ENCODE data around the gene NCAPH2. TPM values are rescaled to one million over a fixed set of nuclear protein-coding genes. Genes with fewer than 3 reads are reported as not detected.

The NCAPH2 gene
- total and polyA plus RNA-seq, 8 donors: 41.6 to 52.9 (median 45.1) TPM

DNA sequence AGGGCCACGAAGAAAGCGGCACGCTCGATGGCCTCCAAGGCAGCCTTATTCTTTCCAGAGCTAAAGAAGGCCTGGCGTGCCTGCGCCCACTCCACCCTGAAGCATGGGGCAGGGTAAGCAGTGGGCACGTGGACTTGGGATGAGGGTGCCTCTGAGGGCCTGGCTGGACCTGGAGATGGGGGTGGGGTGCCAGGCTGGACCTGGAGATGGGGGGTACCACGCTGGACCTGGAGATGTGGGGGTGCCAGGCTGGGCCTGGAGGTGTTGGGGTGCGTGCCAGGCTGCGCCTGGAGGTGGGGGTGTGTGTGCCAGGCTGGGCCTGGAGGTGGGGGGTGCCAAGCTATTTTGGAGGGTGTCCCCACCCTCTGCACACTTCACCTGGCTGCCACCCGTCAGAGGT lies 64.9 kb downstream of the NCAPH2 start:
- Histone ChIP-seq H3K27me3 (peaks cover 0 to under 1% of the 10 kb centered on the region in 2 donors), H3K9me3 (no peaks in the 10 kb centered on the region), H3K4me3 (no peak overlapping the region), H3K27ac (no peak overlapping the region), H3K36me3 (peaks cover 0 to 62% of the 10 kb centered on the region in 2 donors), H3K4me1 (peaks cover 0 to under 1% of the 10 kb centered on the region in 2 donors)
- intact Hi-C loops (cut with DNase I): no loop called here
- no peak for ATAC-seq
- TF ChIP-seq CTCF (IDR thresholded peaks at IDR 0.05): no peak
- no peak for DNase-seq

GRCh38 chr22:50573491-50574382 lies 65.7 kb downstream of the NCAPH2 start:
- H3K27ac ChIP-seq: no peak overlapping the region
- H3K4me1 ChIP-seq: peaks cover 5 to 8% of the 10 kb centered on the region in 2 donors
- DNase-seq (no peak), ATAC-seq (no peak)
- intact Hi-C loops (cut with DNase I): no loop called here
- peaks cover 0 to 58% of the 10 kb centered on the region in 2 donors for H3K36me3 ChIP-seq
- TF ChIP-seq CTCF (IDR thresholded peaks at IDR 0.05): no peak
- H3K9me3 ChIP-seq: no peaks in the 10 kb centered on the region
- no peak overlapping the region for H3K4me3 ChIP-seq
- peaks cover 0 to 5% of the 10 kb centered on the region in 2 donors for H3K27me3 ChIP-seq

DNA sequence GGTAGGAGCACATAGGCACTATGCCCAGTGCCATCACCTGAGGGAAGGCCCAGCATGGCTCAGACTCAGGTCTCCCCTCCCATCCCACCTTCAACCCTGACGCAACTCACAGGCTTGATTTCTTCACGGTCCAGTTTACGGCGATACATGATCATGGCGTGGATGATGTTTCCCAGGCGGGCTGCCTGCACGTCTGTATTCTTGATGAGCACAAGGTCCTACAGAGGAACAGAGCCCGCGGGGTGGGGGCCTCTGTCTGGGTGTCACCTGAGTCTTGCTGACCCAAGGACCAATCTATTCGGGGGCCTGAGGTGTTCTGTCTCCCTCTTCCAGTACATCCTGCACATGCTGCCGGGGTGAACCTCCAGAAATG lies 66.3 kb downstream of the NCAPH2 start:
- Histone ChIP-seq H3K36me3 (peaks cover 0 to 57% of the 10 kb centered on the region in 2 donors), H3K9me3 (no peaks in the 10 kb centered on the region), H3K4me1 (peaks cover 5 to 12% of the 10 kb centered on the region in 2 donors), H3K27ac (no peak overlapping the region), H3K4me3 (no peak overlapping the region), H3K27me3 (peaks cover 0 to 5% of the 10 kb centered on the region in 2 donors)
- intact Hi-C loops (cut with DNase I): no loop called here
- no peak for TF ChIP-seq CTCF (IDR thresholded peaks at IDR 0.05)
- ATAC-seq (no peak), DNase-seq (no peak)

Other genes with a start within 250 kb of the NCAPH2 start
- 10 to 100 TPM; 11.6 to 14.6 TPM for gene MAPK12, start 246.5 kb upstream of the NCAPH2 start, total RNA-seq
- gene MAPK12, start 246.5 kb upstream of the NCAPH2 start, polyA plus RNA-seq (ENCODE audit: insufficient read length in 6 of 6): 10 to 100 TPM; 14.2 to 31.4 (median 23.2) TPM
- 10 to 100 TPM; 10.3 to 15.1 TPM for gene MAPK11, start 237.8 kb upstream of the NCAPH2 start, total RNA-seq
- gene MAPK11, start 237.8 kb upstream of the NCAPH2 start, polyA plus RNA-seq (ENCODE audit: insufficient read length in 6 of 6): 10 to 100 TPM; 12.9 to 21.5 (median 14.7) TPM
- 100 to 1,000 TPM; 237 to 391 TPM for gene PLXNB2, start 200.6 kb upstream of the NCAPH2 start, total RNA-seq
- gene PLXNB2, start 200.6 kb upstream of the NCAPH2 start, polyA plus RNA-seq (ENCODE audit: insufficient read length in 6 of 6): 100 to 1,000 TPM; 116 to 149 (median 137) TPM
- 1 to 10 TPM; 7.3 to 8.2 TPM for gene DENND6B, start 181.2 kb upstream of the NCAPH2 start, total RNA-seq
- 10 to 100 TPM in 5 of 6 donors, 1 to 10 TPM in 1; 9.0 to 18.8 (median 14.0) TPM for gene DENND6B, start 181.2 kb upstream of the NCAPH2 start, polyA plus RNA-seq (ENCODE audit: insufficient read length in 6 of 6)
- 10 to 100 TPM; 41.5 to 53.0 TPM for gene PPP6R2, start 164.9 kb upstream of the NCAPH2 start, total RNA-seq
- gene PPP6R2, start 164.9 kb upstream of the NCAPH2 start, polyA plus RNA-seq (ENCODE audit: insufficient read length in 6 of 6): 10 to 100 TPM; 36.9 to 60.1 (median 40.8) TPM
- 10 to 100 TPM; 57.1 to 69.9 TPM for gene SBF1, start 33.2 kb upstream of the NCAPH2 start, total RNA-seq
- 10 to 100 TPM; 31.6 to 47.4 (median 38.0) TPM for gene SBF1, start 33.2 kb upstream of the NCAPH2 start, polyA plus RNA-seq (ENCODE audit: insufficient read length in 6 of 6)
- 1 to 10 TPM; 2.2 to 3.5 TPM for gene ADM2, start 26.7 kb upstream of the NCAPH2 start, total RNA-seq
- under 1 TPM; 0.29 to 0.86 (median 0.46) TPM for gene ADM2, start 26.7 kb upstream of the NCAPH2 start, polyA plus RNA-seq (ENCODE audit: insufficient read length in 6 of 6)
- gene MIOX, start 21.4 kb upstream of the NCAPH2 start, total RNA-seq: not detected
- gene MIOX, start 21.4 kb upstream of the NCAPH2 start, polyA plus RNA-seq (ENCODE audit: insufficient read length in 6 of 6): under 1 TPM in 5 of 6 donors, not detected in 1; 0.12 to 0.27 (median 0.15) TPM
- 10 to 100 TPM; 73.1 to 76.4 TPM for gene LMF2, start 522 bp upstream of the NCAPH2 start, total RNA-seq
- 10 to 100 TPM; 32.9 to 61.2 (median 41.8) TPM for gene LMF2, start 522 bp upstream of the NCAPH2 start, polyA plus RNA-seq (ENCODE audit: insufficient read length in 6 of 6)
- 1 to 10 TPM; 2.3 to 3.1 TPM for gene SCO2, start 17.4 kb downstream of the NCAPH2 start, total RNA-seq
- 1 to 10 TPM in 5 of 6 donors, not detected in 1; 1.1 to 3.3 (median 2.1) TPM for gene SCO2, start 17.4 kb downstream of the NCAPH2 start, polyA plus RNA-seq (ENCODE audit: insufficient read length in 6 of 6)
- 100 to 1,000 TPM; 130 to 256 TPM for gene TYMP, start 21.8 kb downstream of the NCAPH2 start, total RNA-seq
- 1 to 10 TPM; 2.6 to 5.6 (median 3.0) TPM for gene TYMP, start 21.8 kb downstream of the NCAPH2 start, polyA plus RNA-seq (ENCODE audit: insufficient read length in 6 of 6)
- gene KLHDC7B, start 37.7 kb downstream of the NCAPH2 start, total RNA-seq: under 1 TPM; 0.29 to 0.73 TPM
- under 1 TPM in 3 of 6 donors, not detected in 3; 0.03 to 0.07 (median 0.06) TPM for gene KLHDC7B, start 37.7 kb downstream of the NCAPH2 start, polyA plus RNA-seq (ENCODE audit: insufficient read length in 6 of 6)
- not detected for gene SYCE3, start 54.7 kb downstream of the NCAPH2 start, total RNA-seq
- not detected for gene SYCE3, start 54.7 kb downstream of the NCAPH2 start, polyA plus RNA-seq (ENCODE audit: insufficient read length in 6 of 6)
- 10 to 100 TPM; 15.3 to 20.0 TPM for gene CPT1B, start 70.2 kb downstream of the NCAPH2 start, total RNA-seq
- 10 to 100 TPM in 5 of 6 donors, 1 to 10 TPM in 1; 9.8 to 15.5 (median 11.9) TPM for gene CPT1B, start 70.2 kb downstream of the NCAPH2 start, polyA plus RNA-seq (ENCODE audit: insufficient read length in 6 of 6)
- 10 to 100 TPM; 67.4 to 75.9 TPM for gene CHKB, start 74.6 kb downstream of the NCAPH2 start, total RNA-seq
- 10 to 100 TPM; 72.0 to 94.0 (median 88.0) TPM for gene CHKB, start 74.6 kb downstream of the NCAPH2 start, polyA plus RNA-seq (ENCODE audit: insufficient read length in 6 of 6)
- gene MAPK8IP2, start 92.6 kb downstream of the NCAPH2 start, total RNA-seq: 1 to 10 TPM; 1.4 to 2.3 TPM
- 1 to 10 TPM in 3 of 6 donors, under 1 TPM in 3; 0.66 to 1.1 (median 0.98) TPM for gene MAPK8IP2, start 92.6 kb downstream of the NCAPH2 start, polyA plus RNA-seq (ENCODE audit: insufficient read length in 6 of 6)
- 10 to 100 TPM; 46.3 to 58.0 TPM for gene ARSA, start 119.9 kb downstream of the NCAPH2 start, total RNA-seq
- gene ARSA, start 119.9 kb downstream of the NCAPH2 start, polyA plus RNA-seq (ENCODE audit: insufficient read length in 6 of 6): 10 to 100 TPM; 17.8 to 26.2 (median 19.1) TPM
- gene SHANK3, start 164.6 kb downstream of the NCAPH2 start, total RNA-seq: 10 to 100 TPM; 25.1 to 42.9 TPM
- 10 to 100 TPM; 17.2 to 37.5 (median 21.9) TPM for gene SHANK3, start 164.6 kb downstream of the NCAPH2 start, polyA plus RNA-seq (ENCODE audit: insufficient read length in 6 of 6)
- gene ACR, start 230.0 kb downstream of the NCAPH2 start, total RNA-seq: 1 to 10 TPM in 1 of 2 donors, not detected in 1; 1.4 TPM
- 1 to 10 TPM in 1 of 6 donors, under 1 TPM in 5; 0.27 to 1.0 (median 0.56) TPM for gene ACR, start 230.0 kb downstream of the NCAPH2 start, polyA plus RNA-seq (ENCODE audit: insufficient read length in 6 of 6)

Measured in left lung (tissue), 10 donors.